H1 (cell line): Measurements from ENCODE around the gene CD72. TPM values are rescaled to one million over a fixed set of nuclear protein-coding genes. Genes with fewer than 3 reads are reported as not detected.
A peak's percentile ranks its signal among the peaks of the same experiment; 100 is the strongest.

Experiments used
- CTCF ChIA-PET: fragments of 300-600 bp; sonication (Branson Sonifier 250); formaldehyde crosslinking; loops from one replicate; lab custom pipeline; 2021; ENCODE audit not compliant: partially characterized antibody; lab: Charles Lee
- POLR2A ChIA-PET: fragments of 300-600 bp; sonication (Branson Sonifier 250); formaldehyde crosslinking; loops from one replicate; lab custom pipeline; 2021; ENCODE audit warnings: inconsistent platforms; ENCODE audit not compliant: partially characterized antibody; lab: Charles Lee
- DNase-seq, 2 experiments: peaks; one replicate each; pipeline versions ENCODE4 v3.0.0 to v3.0.0-alpha.2; 2010 to 2022; ENCODE audit warnings: low spot score in 2 of 2, low read depth in 1 of 2, mixed read lengths in 1 of 2
- FAIRE-seq: peaks from 2 replicates; lab custom pipeline; 2011; peaks lifted over from hg19 to GRCh38; lab: Jason Lieb, UNC
- H2AFZ ChIP-seq: 2 replicates; pipeline ENCODE4 v1.8.1; 2012; ENCODE audit warnings: low read length, inconsistent platforms
- H2AK5ac ChIP-seq: 2 replicates; pipeline ENCODE4 v1.6.1; 2013; ENCODE audit warnings: low read depth, low read length
- H2BK120ac ChIP-seq: replicated peaks from 2 replicates; pipeline ENCODE3; 2013; ENCODE audit warnings: low read depth, low read length, inconsistent platforms
- H2BK12ac ChIP-seq: 2 replicates; pipeline ENCODE4 v1.6.1; 2013; ENCODE audit warnings: low read depth, low read length
- H2BK15ac ChIP-seq: 2 replicates; pipeline ENCODE4 v1.6.1; 2013; ENCODE audit warnings: low read length
- H2BK20ac ChIP-seq: 2 replicates; pipeline ENCODE4 v1.6.1; 2013; ENCODE audit warnings: low read length
- H2BK5ac ChIP-seq: 2 replicates; pipeline ENCODE4 v1.6.1; 2013; ENCODE audit warnings: low read depth, low read length
- H3K14ac ChIP-seq: 2 replicates; pipeline ENCODE4 v1.6.1; 2013; ENCODE audit warnings: inconsistent platforms; ENCODE audit not compliant: insufficient read length
- H3K18ac ChIP-seq: 2 replicates; pipeline ENCODE4 v1.6.1; 2013; ENCODE audit warnings: low read length; ENCODE audit errors: extremely low read depth
- H3K23ac ChIP-seq: 2 replicates; pipeline ENCODE4 v1.6.1; 2013; ENCODE audit warnings: inconsistent platforms; ENCODE audit not compliant: insufficient read length
- H3K23me2 ChIP-seq: 2 replicates; pipeline ENCODE4 v1.6.1; 2013; ENCODE audit warnings: low read depth, low read length
- H3K27ac ChIP-seq: 2 replicates; pipeline ENCODE4 v1.6.1; 2011; ENCODE audit warnings: low read depth, low read length, inconsistent platforms
- H3K27me3 ChIP-seq, 4 experiments: replicated peaks in 1 of 4; 1 replicate in 1 of 4; 2 replicates in 3 of 4; pipeline versions ENCODE4 v1.6.1 to v1.8.1; 2011 to 2013; ENCODE audit warnings: low read length in 3 of 4, mild to moderate bottlenecking in 3 of 4, inconsistent platforms in 2 of 4, mixed read lengths in 2 of 4, moderate library complexity in 1 of 4; ENCODE audit not compliant: control insufficient read depth in 3 of 4, insufficient read depth in 3 of 4; ENCODE audit errors: extremely low read depth in 1 of 4
- H3K36me3 ChIP-seq, 4 experiments: 2 replicates each; pipeline versions ENCODE4 v1.6.1 to v1.8.1; 2011 to 2013; ENCODE audit warnings: mild to moderate bottlenecking in 4 of 4, low read length in 3 of 4, moderate library complexity in 2 of 4, control low read depth in 1 of 4, inconsistent platforms in 1 of 4; ENCODE audit not compliant: insufficient read depth in 4 of 4, control insufficient read depth in 2 of 4
- H3K4ac ChIP-seq: replicated peaks from 2 replicates; pipeline ENCODE3; 2013; ENCODE audit warnings: low read length, low read depth, mixed read lengths, inconsistent platforms; ENCODE audit not compliant: insufficient read length
- H3K4me1 ChIP-seq, 4 experiments: replicated peaks in 1 of 4; 1 replicate in 1 of 4; 2 replicates in 3 of 4; pipeline versions ENCODE4 v1.6.1 to v1.8.1; 2011 to 2013; ENCODE audit warnings: low read length in 3 of 4, inconsistent platforms in 2 of 4, mixed read lengths in 1 of 4; ENCODE audit not compliant: insufficient read depth in 4 of 4, control insufficient read depth in 3 of 4
- H3K4me2 ChIP-seq, 2 experiments: 2 replicates each; pipeline versions ENCODE4 v1.6.1 to v1.8.1; 2011 to 2013; ENCODE audit warnings: low read depth in 2 of 2, low read length in 2 of 2, control low read depth in 1 of 2, inconsistent platforms in 1 of 2, mild to moderate bottlenecking in 1 of 2; ENCODE audit not compliant: insufficient read depth in 1 of 2
- H3K4me3 ChIP-seq, 4 experiments: fragments of 200-600, 300-600 bp in 1 of 4; sonication (generic), shearing (Covaris generic), sonication (Bioruptor Twin) in 1 of 4; 2 replicates each; pipeline versions ENCODE4 v1.5.1 to v1.8.1; 2011 to 2016; ENCODE audit warnings: low read length in 4 of 4, low read depth in 3 of 4, control low read depth in 2 of 4, inconsistent platforms in 2 of 4, mild to moderate bottlenecking in 2 of 4, mixed read lengths in 1 of 4, moderate library complexity in 1 of 4; ENCODE audit not compliant: insufficient read depth in 2 of 4; ENCODE audit errors: extremely low read depth in 1 of 4
- H3K56ac ChIP-seq: replicated peaks from 2 replicates; pipeline ENCODE3; 2013; ENCODE audit warnings: low read depth, mild to moderate bottlenecking, mixed read lengths, low read length, inconsistent platforms; ENCODE audit not compliant: insufficient read length
- H3K79me1 ChIP-seq: 2 replicates; pipeline ENCODE4 v1.6.1; 2013; ENCODE audit warnings: low read depth, low read length, control low read depth
- H3K79me2 ChIP-seq, 2 experiments: 2 replicates each; pipeline versions ENCODE4 v1.6.1 to v1.8.1; 2012 to 2013; ENCODE audit warnings: low read length in 2 of 2, mild to moderate bottlenecking in 2 of 2, inconsistent platforms in 1 of 2; ENCODE audit not compliant: insufficient read depth in 2 of 2, control insufficient read depth in 1 of 2
- H3K9ac ChIP-seq, 4 experiments: replicated peaks in 1 of 4; 1 replicate in 1 of 4; 2 replicates in 3 of 4; pipeline versions ENCODE4 v1.6.1 to v1.8.1; 2011 to 2013; ENCODE audit warnings: low read depth in 3 of 4, low read length in 3 of 4, control low read depth in 2 of 4, mild to moderate bottlenecking in 2 of 4, moderate library complexity in 2 of 4, inconsistent platforms in 1 of 4; ENCODE audit errors: extremely low read depth in 1 of 4
- H3K9me3 ChIP-seq, 2 experiments: 2 replicates each; pipeline versions ENCODE4 v1.6.1 to v1.8.1; 2012 to 2013; ENCODE audit warnings: mild to moderate bottlenecking in 2 of 2, moderate library complexity in 2 of 2, control low read depth in 1 of 2, inconsistent platforms in 1 of 2, low read depth in 1 of 2, low read length in 1 of 2, mixed read lengths in 1 of 2; ENCODE audit not compliant: insufficient read depth in 2 of 2
- H4K20me1 ChIP-seq, 2 experiments: replicated peaks in 1 of 2; 2 replicates each; pipeline versions ENCODE3 to v1.8.1; 2011 to 2013; ENCODE audit warnings: inconsistent platforms in 2 of 2, low read length in 2 of 2, mild to moderate bottlenecking in 1 of 2; ENCODE audit not compliant: insufficient read depth in 2 of 2, control insufficient read depth in 1 of 2
- H4K5ac ChIP-seq: 2 replicates; pipeline ENCODE4 v1.6.1; 2013; ENCODE audit warnings: low read length, low read depth, mixed read lengths, inconsistent platforms; ENCODE audit not compliant: insufficient read length
- H4K8ac ChIP-seq: 2 replicates; pipeline ENCODE4 v1.8.0; 2013; ENCODE audit warnings: mild to moderate bottlenecking, moderate library complexity, low read length, inconsistent platforms; ENCODE audit not compliant: insufficient read depth; ENCODE audit errors: extremely low read depth
- H4K91ac ChIP-seq: replicated peaks from 2 replicates; pipeline ENCODE3; 2013; ENCODE audit warnings: low read length, mixed read lengths, inconsistent platforms; ENCODE audit not compliant: insufficient read length
- EZH2 ChIP-seq: fragments of 200-600 bp; sonication (generic); IDR thresholded peaks from 2 replicates; pipeline ENCODE4 v1.7.1; 2012; ENCODE audit warnings: low read depth, mild to moderate bottlenecking, moderate library complexity, low read length, inconsistent platforms; ENCODE audit not compliant: severe bottlenecking
- KDM4A ChIP-seq: IDR thresholded peaks from one replicate; pipeline ENCODE4 v1.7.1; 2012; ENCODE audit warnings: low read depth, mild to moderate bottlenecking, moderate library complexity, low read length, inconsistent platforms; ENCODE audit not compliant: severe bottlenecking
- NANOG ChIP-seq: IDR thresholded peaks from 2 replicates; pipeline ENCODE4 v1.6.1; 2011; ENCODE audit warnings: low read length, low read depth, mild to moderate bottlenecking, inconsistent platforms; ENCODE audit not compliant: insufficient read depth, poor library complexity, severe bottlenecking
- POU5F1 ChIP-seq: IDR thresholded peaks from 2 replicates; pipeline ENCODE4 v1.6.1; 2011; ENCODE audit warnings: low read depth, mild to moderate bottlenecking, low read length, moderate library complexity
- SAP30 ChIP-seq: fragments of 300-600 bp; sonication (generic); IDR thresholded peaks from 2 replicates; pipeline ENCODE4 v1.7.1; 2012; ENCODE audit warnings: low read length, moderate library complexity, mild to moderate bottlenecking, inconsistent platforms; ENCODE audit not compliant: insufficient read depth, insufficient replicate concordance
- SIX5 ChIP-seq: IDR thresholded peaks from 2 replicates; pipeline ENCODE4 v1.6.1; 2011; ENCODE audit warnings: mild to moderate bottlenecking, low read depth, low read length
- SP2 ChIP-seq: IDR thresholded peaks from 2 replicates; pipeline ENCODE4 v1.6.1; 2012; ENCODE audit warnings: mild to moderate bottlenecking, low read length, inconsistent platforms
- TAF1 ChIP-seq: IDR thresholded peaks from 2 replicates; pipeline ENCODE4 v1.6.1; 2011; ENCODE audit warnings: mild to moderate bottlenecking, low read depth, low read length
- TBP ChIP-seq: IDR thresholded peaks from 2 replicates; pipeline ENCODE4 v1.6.1; 2011; ENCODE audit warnings: low read depth, low read length, improper control_type of control experiment
- TCF12 ChIP-seq: IDR thresholded peaks from 2 replicates; pipeline ENCODE4 v1.6.1; 2011; ENCODE audit warnings: low read depth, mild to moderate bottlenecking, low read length
- TEAD4 ChIP-seq: IDR thresholded peaks from 2 replicates; pipeline ENCODE4 v1.6.1; 2012; ENCODE audit warnings: low read depth, low read length, inconsistent platforms, mixed read lengths
- YY1 ChIP-seq: IDR thresholded peaks from 2 replicates; pipeline ENCODE4 v1.6.1; 2011; ENCODE audit warnings: low read depth, mild to moderate bottlenecking, low read length
- WGBS, 2 experiments: shearing (Covaris generic) in 1 of 2; methylation state at CpG; one replicate each; pipeline versions ENCODE4 v1.1.6 to v1.1.7; 2013 to 2015; ENCODE audit warnings: low lambda C conversion rate in 2 of 2, mixed read lengths in 2 of 2, inconsistent platforms in 1 of 2, low coverage in 1 of 2, missing lambda C conversion rate in 1 of 2; ENCODE audit not compliant: insufficient replicate concordance in 2 of 2, insufficient coverage in 1 of 2, insufficient read length in 1 of 2; ENCODE audit errors: extremely low coverage in 1 of 2, missing lambda C conversion rate in 1 of 2; 5-methylcytosine and 5-hydroxymethylcytosine counted together
- polyA plus RNA-seq, 7 experiments: library from polyadenylated mRNA; depleted of rRNA in 3 of 7; stranded (reverse) in 5 of 7; unstranded in 2 of 7; fragments of >200 nt in 5 of 7; fragments of 200-250 nt in 2 of 7; gene quantifications; 1 replicate in 5 of 7; 2 replicates in 1 of 7; 4 replicates in 1 of 7; pipeline versions ENCODE4 v1.2.1 to v1.2.3, GENCODE V29; 2011 to 2013; ENCODE audit warnings: missing spikeins in 2 of 7, mixed read lengths in 2 of 7
- total RNA-seq: library from RNA; stranded (reverse); fragmentation: NEBNext Ultra II Directional; extraction: Animal tissue kit (Norgen Biotek cat#: 25700); gene quantifications from 2 replicates; pipeline ENCODE4 v1.2.1, GENCODE V29; 2021

Gene CD72
- total and polyA plus RNA-seq, 2 of the 8 experiments (the other 6 are each of a cell fraction or from before 2014, with no cell fraction given): 4.0 to 4.5 TPM

GRCh38 chr9:35646533-35647265 is 28.5 kb upstream of the CD72 start:
- Histone ChIP-seq H3K56ac (no peak overlapping the region), H3K9ac (peak overlapping the region in 2 of 4 experiments; percentile 43 to 58; a peak in 1 of 7 replicates), H3K14ac (no peak overlapping the region), H3K23me2 (peaks cover 10% of the 10 kb centered on the region; the same call in 1 of the 2 replicates), H3K4me2 (peak overlapping the region; percentile 72 to 82), H4K8ac (no peak overlapping the region), H2AFZ (no peak overlapping the region; the same call in 1 of the 2 replicates), H3K79me2 (no peaks in the 10 kb centered on the region), H3K23ac (no peak overlapping the region), H2BK15ac (no peak overlapping the region), H2BK12ac (no peak overlapping the region), H3K4me3 (peak overlapping the region; percentile 56 to 79 (median 60)), H3K9me3 (no peaks in the 10 kb centered on the region), H3K4me1 (peaks cover 0 to 17% (median 12%) of the 10 kb centered on the region in 4 experiments; a peak in 5 of 7 replicates), H3K27ac (no peak overlapping the region), H4K20me1 (no peaks in the 10 kb centered on the region), H3K79me1 (no peaks in the 10 kb centered on the region), H2BK20ac (no peak overlapping the region), H4K91ac (no peak overlapping the region), H3K27me3 (no peaks in the 10 kb centered on the region), H4K5ac (peak overlapping the region; percentile 61), H3K4ac (no peak overlapping the region), H3K18ac (peak overlapping the region; percentile 81), H2BK5ac (peak overlapping the region; percentile 88; the same call in 1 of the 2 replicates), H3K36me3 (no peaks in the 10 kb centered on the region; a peak in 2 of 8 replicates), H2BK120ac (no peak overlapping the region), H2AK5ac (no peak overlapping the region)
- ChIA-PET CTCF (interaction anchor here (0.6 to 8.1 kb wide), 39 partner anchors 11 to 1491 kb away, joined by 3 to 149 read pairs (median 4); partner anchors contain the start of genes ARHGEF39, CCDC107, CD72 and RMRP), POLR2A (interaction anchor here (0.5 to 6.2 kb wide), 14 partner anchors 10 to 85 kb away, joined by 3 to 53 read pairs (median 4); partner anchors contain the start of genes ARHGEF39, CCDC107, CREB3 and RMRP)
- FAIRE-seq (no peak), DNase-seq (peak in 1 of 2 experiments; percentile 98)
- WGBS, 2 experiments: 2% methylated on average over 49 of the region's 58 CpGs; no CpG with 5 or more reads in 1 of the 2 experiments
- TF ChIP-seq YY1 (peak; percentile 39; the same call in 1 of the 2 replicates), POU5F1 (no peak), KDM4A (peak; percentile 42), TAF1 (peak; percentile 68), SP2 (no peak), TEAD4 (no peak), SIX5 (peak; percentile 53), EZH2 (no peak), SAP30 (no peak), TCF12 (0 out of 2 replicates have a peak, but pooled peaks have one; percentile 41), NANOG (peak; percentile 34), TBP (peak; percentile 73; the same call in 1 of the 2 replicates)
